OCI-LY1 (cell line): Measurements from ENCODE around the gene SERINC2.

Experiments
- H2AFZ ChIP-seq: fragments of 200-600 bp; sonication (generic), shearing (Covaris generic); 2 replicates; pipeline ENCODE4 v1.6.0; 2014; ENCODE audit warnings: antibody characterized with exemption, mild to moderate bottlenecking, low read length
- H3F3A ChIP-seq: fragments of 200-600 bp; sonication (generic), shearing (Covaris generic); 2 replicates; pipeline ENCODE4 v1.6.0; 2014; ENCODE audit warnings: mild to moderate bottlenecking, antibody characterized with exemption, low read length, moderate library complexity; ENCODE audit not compliant: insufficient read depth
- H3K27ac ChIP-seq: fragments of 200-600 bp; sonication (generic); 2 replicates; pipeline ENCODE4 v1.5.1; 2014; ENCODE audit warnings: low read length, mixed run types, mild to moderate bottlenecking, low read depth; ENCODE audit not compliant: poor library complexity, severe bottlenecking
- H3K27me3 ChIP-seq: fragments of 200-600 bp; sonication (generic); 2 replicates; pipeline ENCODE4 v1.6.0; 2014; ENCODE audit warnings: antibody characterized with exemption, mild to moderate bottlenecking, low read length, moderate library complexity; ENCODE audit not compliant: insufficient read depth
- H3K36me3 ChIP-seq: fragments of 200-600 bp; sonication (generic); 2 replicates; pipeline ENCODE4 v1.6.1; 2014; ENCODE audit warnings: mild to moderate bottlenecking, antibody characterized with exemption, low read length, moderate library complexity, mixed read lengths; ENCODE audit not compliant: insufficient read depth
- H3K4me1 ChIP-seq: fragments of 200-600 bp; sonication (generic); 2 replicates; pipeline ENCODE4 v1.5.1; 2014; ENCODE audit warnings: mild to moderate bottlenecking, low read length, moderate library complexity; ENCODE audit not compliant: insufficient read depth, severe bottlenecking
- H3K4me2 ChIP-seq: fragments of 200-600 bp; sonication (generic), shearing (Covaris generic); 2 replicates; pipeline ENCODE4 v1.6.1; 2014; ENCODE audit warnings: low read length
- H3K4me3 ChIP-seq: fragments of 200-600 bp; sonication (generic); 2 replicates; pipeline ENCODE4 v1.5.1; 2014; ENCODE audit warnings: low read length, low read depth, mild to moderate bottlenecking, mixed read lengths; ENCODE audit not compliant: poor library complexity, severe bottlenecking
- H3K79me2 ChIP-seq: fragments of 200-600 bp; shearing (Covaris generic); 2 replicates; pipeline ENCODE4 v1.6.1; 2016; ENCODE audit warnings: mixed run types, low read length, mixed read lengths; ENCODE audit not compliant: insufficient read depth
- H3K9ac ChIP-seq: fragments of 200-600 bp; sonication (generic), shearing (Covaris generic); 2 replicates; pipeline ENCODE4 v1.6.1; 2014; ENCODE audit warnings: mild to moderate bottlenecking, low read length, mixed read lengths
- H3K9me2 ChIP-seq: fragments of 200-600 bp; sonication (generic), shearing (Covaris generic); 2 replicates; pipeline ENCODE4 v1.6.1; 2014; ENCODE audit warnings: low read depth, mild to moderate bottlenecking, low read length, mixed read lengths
- H3K9me3 ChIP-seq: fragments of 200-600 bp; shearing (Covaris generic); 2 replicates; pipeline ENCODE4 v1.6.1; 2014; ENCODE audit warnings: low read length, mixed read lengths
- H4K20me1 ChIP-seq: fragments of 200-600 bp; sonication (generic), shearing (Covaris generic); 2 replicates; pipeline ENCODE4 v1.6.0; 2016; ENCODE audit warnings: mild to moderate bottlenecking, low read length; ENCODE audit not compliant: insufficient read depth
- CTCF ChIP-seq: fragments of 200-600 bp; sonication (generic), shearing (Covaris generic); IDR thresholded peaks from 2 replicates; pipeline ENCODE4 v1.5.1; 2017; ENCODE audit warnings: mild to moderate bottlenecking, antibody characterized with exemption, low read length, moderate library complexity, mixed read lengths
- EZH2 ChIP-seq: fragments of 200-600 bp; sonication (generic), shearing (Covaris generic); IDR thresholded peaks from 2 replicates; pipeline ENCODE4 v1.8.0; 2017; ENCODE audit warnings: borderline replicate concordance, mixed run types, mild to moderate bottlenecking, antibody characterized with exemption, low read length, moderate library complexity, mixed read lengths

Gene SERINC2

GRCh38 chr1:31432592-31433395, 19.8 kb downstream of the SERINC2 start:
- Histone ChIP-seq H3K4me1 (no peaks in the 10 kb centered on the region), H3K4me2 (no peak overlapping the region), H4K20me1 (no peaks in the 10 kb centered on the region), H3K27me3 (no peaks in the 10 kb centered on the region; the same call in 1 of the 2 replicates), H3F3A (peaks cover 6% of the 10 kb centered on the region), H3K9me2 (no peaks in the 10 kb centered on the region), H3K27ac (no peak overlapping the region), H3K4me3 (no peak overlapping the region), H3K9me3 (no peaks in the 10 kb centered on the region), H3K36me3 (no peaks in the 10 kb centered on the region), H3K79me2 (no peaks in the 10 kb centered on the region), H2AFZ (no peak overlapping the region), H3K9ac (no peak overlapping the region)
- TF ChIP-seq EZH2 (no peak), CTCF (no peak)

- Histone ChIP-seq H3K4me2 (no peak overlapping the region), H3K4me3 (no peak overlapping the region), H3K36me3 (no peaks in the 10 kb centered on the region), H3F3A (peaks cover 6% of the 10 kb centered on the region), H3K9me3 (no peaks in the 10 kb centered on the region), H3K27me3 (no peaks in the 10 kb centered on the region; the same call in 1 of the 2 replicates), H3K27ac (no peak overlapping the region), H3K9me2 (no peaks in the 10 kb centered on the region), H3K9ac (no peak overlapping the region), H4K20me1 (no peaks in the 10 kb centered on the region), H2AFZ (no peak overlapping the region), H3K4me1 (no peaks in the 10 kb centered on the region), H3K79me2 (no peaks in the 10 kb centered on the region)
- TF ChIP-seq EZH2: no peak
- no peak for TF ChIP-seq CTCF
Measured at GRCh38 chr1:31433396-31433930, 20.4 kb downstream of the SERINC2 start.

GRCh38 chr1:31434101-31434871, 21.3 kb downstream of the SERINC2 start:
- Histone ChIP-seq H3K4me1 (no peaks in the 10 kb centered on the region), H3K79me2 (no peaks in the 10 kb centered on the region), H3K4me3 (no peak overlapping the region), H3K9me2 (no peaks in the 10 kb centered on the region), H2AFZ (no peak overlapping the region), H3F3A (peaks cover 6% of the 10 kb centered on the region), H3K27me3 (no peaks in the 10 kb centered on the region; the same call in 1 of the 2 replicates), H3K36me3 (no peaks in the 10 kb centered on the region), H3K27ac (no peak overlapping the region), H3K9ac (no peak overlapping the region), H3K9me3 (no peaks in the 10 kb centered on the region), H3K4me2 (no peak overlapping the region), H4K20me1 (no peaks in the 10 kb centered on the region)
- TF ChIP-seq CTCF (no peak), EZH2 (no peak)
